Stimulated activated CD4-positive, alpha-beta T cell treated with anti-CD3 and anti-CD28 coated beads, Interleukin-4, amount 100 ng/mL, for 24 hours (primary cell): ENCODE results near the gene REG1A.

Source experiments
- DNase-seq: peaks from one replicate; pipeline ENCODE4 v3.0.0-alpha.2; 2020

The REG1A gene

GRCh38 chr2:79128406-79128805 is 8.1 kb downstream of the REG1A start:
- no peak for DNase-seq

- no peak for DNase-seq
These were observed 9.0 kb downstream of the REG1A start for GRCh38 chr2:79129260-79129659.

GRCh38 chr2:79129804-79130203 is 9.5 kb downstream of the REG1A start:
- DNase-seq = no peak

GRCh38 chr2:79131687-79132086 is 11.4 kb downstream of the REG1A start:
- DNase-seq = no peak

- DNase-seq = no peak
These were observed 18.1 kb downstream of the REG1A start for GRCh38 chr2:79138385-79138784.

GRCh38 chr2:79139423-79139822 is 19.1 kb downstream of the REG1A start:
- DNase-seq = no peak

GRCh38 chr2:79155826-79156476 is 35.7 kb downstream of the REG1A start:
- DNase-seq = no peak

- DNase-seq = no peak
These were observed 38.7 kb downstream of the REG1A start for GRCh38 chr2:79159030-79159429.

- DNase-seq = no peak
These were observed 39.4 kb downstream of the REG1A start, which contains the start of gene REG3A for GRCh38 chr2:79159653-79160052. Gene REG3A, minus strand, starts transcription at chr2:79159753. Its CDS starts 348 bp downstream, at chr2:79159405.

GRCh38 chr2:79162132-79162531 is 41.8 kb downstream of the REG1A start:
- DNase-seq = no peak

GRCh38 chr2:79162801-79163200 is 42.5 kb downstream of the REG1A start:
- no peak for DNase-seq

GRCh38 chr2:79171348-79171958 is 51.2 kb downstream of the REG1A start:
- DNase-seq = no peak
